SK-MEL-5 (cell line): Measurements from ENCODE around the gene PPBP. TPM values are rescaled to one million over a fixed set of nuclear protein-coding genes. Genes with fewer than 3 reads are reported as not detected.

Experiments used
- small RNA-seq, 2 experiments: library from RNA; depleted of rRNA; stranded (forward); fragments of <200 nt; gene quantifications; one replicate each; pipeline ENCODE3, GENCODE V24; 2014
- total RNA-seq: library from RNA; depleted of rRNA; stranded (reverse); fragments of >200 nt; shearing (Covaris generic); gene quantifications from 2 replicates; pipeline ENCODE4 v1.2.3, GENCODE V29; 2014; rRNA removed

Gene PPBP
- total RNA-seq, 1 experiment from 2014 or later, result not detected

Small RNA genes within 50 kb of the gene (small RNA-seq; reads per million reads assigned to genes)
- 0 reads per million in 2 experiments for gene RN7SL218P

Other genes starting within 250 kb of the PPBP start
- gene CXCL8, start 247.6 kb downstream of the PPBP start, total RNA-seq, result 11.5 and 14.8 TPM in 2 replicates
- not detected in 2 replicates for gene CXCL6, start 151.5 kb downstream of the PPBP start, total RNA-seq
- gene PF4V1, start 134.9 kb downstream of the PPBP start, total RNA-seq, result not detected in 2 replicates
- 76.1 and 81.3 TPM in 2 replicates for gene CXCL1, start 118.8 kb downstream of the PPBP start, total RNA-seq
- gene PF4, start 6.2 kb downstream of the PPBP start, total RNA-seq, result 0.83 and 1.4 TPM in 2 replicates
- gene CXCL5, start 10.5 kb upstream of the PPBP start, total RNA-seq, result not detected in 2 replicates
- gene CXCL3, start 50.5 kb upstream of the PPBP start, total RNA-seq, result 1.5 and 2.1 TPM in 2 replicates
- 0.53 and 0.61 TPM in 2 replicates for gene CXCL2, start 111.0 kb upstream of the PPBP start, total RNA-seq
- 7.5 TPM in 2 replicates for gene MTHFD2L, start 169.9 kb upstream of the PPBP start, total RNA-seq